Stimulated activated CD8-positive, alpha-beta memory T cell treated with anti-CD3 and anti-CD28 coated beads, Interleukin-4, amount 100 ng/mL, for 48 hours (primary cell): ENCODE results near the gene HDAC9.

Experiments
- DNase-seq: peaks from one replicate; pipeline ENCODE4 v3.0.0-alpha.2; 2020

Gene HDAC9

GRCh38 chr7:18495412-18496340 is at the start of gene HDAC9:
TSS of gene HDAC9 (plus strand) at chr7:18495749. CDS start at chr7:18496303, 554 bp downstream.
- DNase-seq: no peak

- DNase-seq: no peak
These were observed 49.5 kb upstream of the HDAC9 start for GRCh38 chr7:18445916-18446520.

- no peak for DNase-seq
These were observed 45.5 kb upstream of the HDAC9 start for GRCh38 chr7:18450019-18450418.

DNA sequence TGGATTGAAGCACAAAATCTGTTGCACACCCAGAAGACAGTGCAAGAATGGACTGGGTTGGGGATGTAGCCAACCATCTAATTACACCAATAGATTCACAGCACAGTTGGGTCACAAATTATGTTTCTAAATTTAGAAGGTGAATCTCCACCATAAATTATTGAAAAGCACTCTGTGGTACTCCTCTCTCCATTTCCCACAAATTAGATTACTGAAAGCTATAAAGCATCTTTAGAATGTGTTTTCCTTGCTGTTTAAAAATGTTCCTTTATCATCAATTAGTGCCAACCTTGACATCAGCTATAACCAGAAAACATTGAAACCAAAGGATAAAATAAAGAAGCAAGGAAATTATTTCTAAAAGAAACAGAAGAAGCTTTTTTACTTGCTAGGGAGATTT is 39.9 kb upstream of the HDAC9 start:
- no peak for DNase-seq

DNA sequence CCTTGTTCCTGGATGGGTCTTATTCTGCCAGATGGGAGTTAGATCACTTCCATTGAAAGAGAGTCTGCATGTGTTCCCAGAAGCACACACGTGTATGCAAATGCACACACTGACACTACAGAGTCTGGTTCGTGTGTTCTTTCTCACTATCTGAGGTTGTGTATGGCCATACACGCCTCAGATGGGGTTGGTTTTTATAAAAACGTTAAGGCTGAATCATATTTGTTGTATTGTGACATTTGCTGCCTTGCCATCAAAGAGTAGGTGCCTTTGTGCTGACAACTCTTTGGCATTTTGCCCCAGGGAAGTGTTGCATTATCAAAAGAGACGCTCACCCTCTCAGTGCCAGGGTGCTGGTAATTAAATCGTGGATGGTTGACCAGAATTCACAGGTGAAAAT is 37.7 kb upstream of the HDAC9 start:
- no peak for DNase-seq

- DNase-seq: no peak
These were observed 36.7 kb upstream of the HDAC9 start for GRCh38 chr7:18458830-18459229.

GRCh38 chr7:18459484-18460245 is 35.9 kb upstream of the HDAC9 start:
- DNase-seq: no peak

DNA sequence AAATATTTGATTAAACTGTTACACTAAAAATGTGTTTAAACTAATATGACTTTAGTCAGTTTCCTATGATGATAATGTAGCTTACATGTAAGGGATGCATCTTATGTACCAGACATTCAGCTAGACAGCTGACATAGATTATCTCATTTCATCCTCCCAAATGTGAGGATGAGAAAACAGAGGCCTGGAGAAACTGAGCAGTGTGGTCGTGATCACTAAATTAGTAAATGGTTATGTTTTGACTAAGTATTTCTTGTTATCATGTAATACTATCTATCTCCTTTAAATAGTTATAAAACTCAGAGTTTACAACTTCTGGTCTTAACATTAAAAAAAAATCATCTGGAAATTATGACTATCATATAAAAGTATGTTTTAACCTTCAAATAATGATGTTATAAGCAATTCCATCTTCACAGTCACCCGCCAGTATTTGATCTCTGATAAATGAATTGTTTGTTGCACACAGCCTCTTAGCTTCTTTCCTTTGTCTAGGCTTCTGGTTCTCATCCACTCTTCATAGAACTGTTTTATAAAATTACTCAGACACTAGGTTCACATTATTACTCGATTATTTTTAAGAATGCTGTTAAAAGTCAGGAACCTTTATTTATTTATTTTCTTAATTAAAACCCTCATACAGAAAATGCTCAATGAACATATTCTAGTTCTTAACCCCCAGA is 33.6 kb upstream of the HDAC9 start:
- DNase-seq: no peak

GRCh38 chr7:18464830-18465229 is 30.7 kb upstream of the HDAC9 start:
- no peak for DNase-seq

GRCh38 chr7:18467011-18467410 is 28.5 kb upstream of the HDAC9 start:
- DNase-seq: no peak

DNA sequence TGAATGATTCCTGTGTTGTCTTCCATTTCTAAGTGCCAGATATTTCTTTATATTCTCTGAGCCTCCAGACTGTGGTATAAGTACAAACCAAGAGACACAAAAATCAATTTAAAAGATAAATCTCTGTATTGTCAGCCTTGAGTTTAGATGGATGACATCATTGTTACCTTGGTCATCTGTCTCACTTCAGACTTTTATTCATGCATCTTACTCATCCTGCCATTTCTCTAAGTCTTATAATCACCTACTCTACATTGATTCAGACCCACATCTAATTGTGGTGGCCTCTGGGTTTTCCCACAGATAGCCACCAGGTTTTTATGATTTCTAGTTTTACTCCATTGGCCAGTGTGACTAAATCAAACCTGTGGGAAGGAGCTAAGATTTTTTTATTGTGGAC is 26.8 kb upstream of the HDAC9 start:
- no peak for DNase-seq

GRCh38 chr7:18469316-18469715 is 26.2 kb upstream of the HDAC9 start:
- DNase-seq: no peak

- DNase-seq: no peak
These were observed 23.9 kb upstream of the HDAC9 start for GRCh38 chr7:18471476-18472160.

- DNase-seq: no peak
These were observed 23.4 kb upstream of the HDAC9 start for GRCh38 chr7:18472161-18472483.

GRCh38 chr7:18473119-18473518 is 22.4 kb upstream of the HDAC9 start:
- no peak for DNase-seq

GRCh38 chr7:18474944-18475343 is 20.6 kb upstream of the HDAC9 start:
- no peak for DNase-seq

DNA sequence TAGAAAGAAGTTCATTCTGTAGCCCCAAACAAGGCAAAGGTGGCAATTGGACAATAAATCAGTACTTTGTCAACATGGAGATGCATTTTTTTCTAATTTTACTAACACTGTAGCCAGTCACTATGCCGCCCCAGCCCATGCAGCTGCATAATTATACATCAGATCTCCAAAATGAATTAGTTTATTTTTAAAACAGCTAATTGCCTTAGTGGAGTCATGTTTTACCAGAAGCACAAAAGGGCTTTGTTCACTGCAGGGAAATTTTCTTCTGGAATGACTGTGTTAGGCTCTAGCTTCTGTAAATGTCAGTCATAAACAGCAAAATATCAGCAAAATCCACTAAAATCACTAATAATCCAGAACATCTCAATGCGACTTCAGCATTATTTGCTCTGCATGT is 20.1 kb upstream of the HDAC9 start:
- no peak for DNase-seq

- no peak for DNase-seq
These were observed 13.8 kb upstream of the HDAC9 start for GRCh38 chr7:18481776-18482175.

DNA sequence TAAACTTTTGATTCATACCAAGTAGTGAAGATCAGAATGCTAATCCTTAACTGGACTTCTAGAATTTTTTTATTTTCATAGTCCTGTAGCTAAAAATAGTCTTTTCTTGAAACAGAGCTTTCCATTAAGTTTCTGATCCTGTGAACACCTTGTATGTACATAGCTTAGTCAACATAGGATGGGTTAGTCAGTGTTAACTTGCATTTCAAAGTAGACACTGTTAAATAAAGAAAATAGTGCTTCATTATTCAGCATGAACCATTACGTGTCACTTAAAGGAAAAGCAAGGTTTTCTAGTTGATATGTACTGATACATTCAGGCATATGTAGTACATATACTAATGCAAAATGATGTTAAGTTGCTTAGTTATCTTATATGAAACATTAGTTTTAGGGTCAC is 7.5 kb upstream of the HDAC9 start:
- no peak for DNase-seq

GRCh38 chr7:18489624-18490023 is 5.9 kb upstream of the HDAC9 start:
- no peak for DNase-seq

- no peak for DNase-seq
These were observed 3.7 kb upstream of the HDAC9 start for GRCh38 chr7:18491871-18492270.

DNA sequence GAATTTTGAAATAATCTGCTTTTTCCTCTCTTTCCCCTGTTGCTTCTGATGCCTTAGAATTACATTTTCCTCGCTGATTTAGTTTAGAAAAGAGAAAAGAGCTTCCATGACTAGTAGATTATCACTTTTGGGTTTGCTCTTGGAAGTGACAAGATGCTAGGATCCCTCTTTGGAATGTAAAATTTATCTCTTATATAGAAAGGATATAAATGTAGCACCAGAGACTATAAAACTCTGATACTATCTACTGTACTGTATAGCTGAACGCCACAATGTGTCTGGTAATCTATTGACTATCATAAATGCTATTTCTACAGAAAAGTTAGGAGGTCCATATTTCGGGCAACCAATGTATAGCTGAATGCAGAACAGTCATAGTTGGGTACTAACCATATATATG is 1.1 kb upstream of the HDAC9 start:
- DNase-seq: no peak
